GM18517 (cell line): ENCODE measurements around the gene PTGDS.

Experiments
- ATAC-seq: cut with Tn5 transposase; IDR thresholded peaks from one replicate; pipeline ENCODE4 v1.9.1; 2021; ENCODE audit warnings: mild to moderate bottlenecking, moderate library complexity; ENCODE audit not compliant: unreplicated experiment

The PTGDS gene

GRCh38 chr9:137020771-137021567 lies 43.7 kb downstream of the PTGDS start:
- ATAC-seq = no peak

GRCh38 chr9:137021568-137021978 lies 44.3 kb downstream of the PTGDS start:
- ATAC-seq = no peak

- ATAC-seq = no peak
Measured at GRCh38 chr9:137021979-137022661, 44.8 kb downstream of the PTGDS start.

DNA sequence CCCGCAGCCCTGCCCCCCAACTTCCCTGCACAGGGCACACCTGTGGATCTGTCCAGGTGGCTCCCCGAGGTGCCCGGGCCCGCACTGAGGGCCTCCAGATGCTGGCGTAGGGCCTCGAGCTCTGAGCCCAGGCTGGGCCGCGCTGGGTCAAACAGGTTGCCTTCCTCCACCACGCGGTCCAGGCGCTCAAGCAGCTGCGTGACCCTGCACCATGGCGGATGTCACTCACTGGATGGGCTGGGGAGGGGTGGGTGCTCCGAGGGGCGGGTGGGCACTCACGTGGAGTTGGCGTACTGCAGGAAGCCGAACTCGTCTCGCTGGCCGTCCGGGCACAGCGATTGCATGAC lies 45.3 kb downstream of the PTGDS start:
- no peak for ATAC-seq

DNA sequence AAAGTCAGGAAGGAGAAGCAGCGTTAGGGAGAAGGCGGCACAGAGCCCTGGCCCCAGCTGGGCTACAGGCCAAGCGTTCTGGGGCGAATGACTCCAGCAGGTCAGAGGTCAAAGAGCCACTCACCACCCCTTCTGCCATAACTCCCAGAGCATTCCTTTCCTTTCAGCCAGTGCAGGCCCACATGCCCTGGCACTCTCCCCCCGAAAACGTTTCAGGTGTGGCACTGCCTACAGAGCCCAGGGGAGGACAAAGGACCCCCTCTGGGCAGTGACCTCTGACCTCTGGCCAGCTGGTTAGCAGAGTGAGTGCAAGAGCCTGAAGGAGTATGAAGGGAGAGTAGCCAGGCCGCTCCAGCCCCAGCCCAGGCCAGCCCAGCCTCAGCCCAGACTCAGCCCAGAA lies 45.9 kb downstream of the PTGDS start:
- no peak for ATAC-seq

DNA sequence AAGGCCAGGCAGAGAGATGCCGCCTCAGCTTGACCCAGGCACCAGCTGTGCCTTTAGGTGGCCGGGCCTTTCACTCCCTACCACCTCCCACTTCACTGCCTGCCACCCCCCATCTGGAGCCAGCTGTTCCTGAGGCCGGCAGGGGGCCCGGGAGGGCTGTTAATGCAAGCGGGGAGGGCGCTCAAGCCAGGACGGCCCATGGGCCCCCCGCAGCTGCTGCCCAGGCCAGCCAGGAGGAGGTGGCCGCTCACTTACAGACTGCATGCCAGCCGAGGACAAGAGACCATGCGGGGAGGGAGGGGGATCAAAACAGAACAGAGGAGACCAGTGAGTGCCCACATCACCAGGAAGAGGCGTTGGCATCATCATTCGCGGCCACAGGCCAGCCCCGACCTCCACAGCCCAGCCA lies 46.3 kb downstream of the PTGDS start:
- ATAC-seq = no peak

- no peak for ATAC-seq
Measured at GRCh38 chr9:137025517-137025966, 48.2 kb downstream of the PTGDS start.

- ATAC-seq = no peak
Measured at GRCh38 chr9:137026384-137026783, 49.1 kb downstream of the PTGDS start.

DNA sequence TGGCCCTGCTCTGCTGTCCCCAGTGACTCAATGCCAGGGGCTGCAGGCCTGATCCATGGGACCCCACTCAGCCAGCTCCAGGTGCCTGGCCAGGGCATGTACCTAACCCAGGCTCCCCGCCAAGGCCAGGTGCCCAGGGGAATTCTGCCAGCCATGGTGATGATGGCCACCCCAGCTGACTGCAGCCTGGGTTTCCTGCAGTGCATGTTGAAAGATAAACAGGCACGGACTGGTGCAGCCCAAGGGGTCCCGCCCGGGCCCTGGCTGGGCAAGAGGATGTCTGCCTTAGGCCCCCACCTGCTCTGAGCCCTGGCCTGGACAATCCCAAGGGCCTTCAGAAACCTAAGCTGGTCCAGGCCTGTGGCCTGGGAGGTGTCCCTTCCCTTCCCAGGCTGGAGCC lies 49.5 kb downstream of the PTGDS start:
- no peak for ATAC-seq

- ATAC-seq = no peak
Measured at GRCh38 chr9:137027369-137028262, 50.3 kb downstream of the PTGDS start, which contains the start of gene ABCA2. Gene ABCA2, minus strand, starts transcription at chr9:137028237. Its CDS starts 97 bp downstream, at chr9:137028140.

- no peak for ATAC-seq
Measured at GRCh38 chr9:137028263-137029057, 51.2 kb downstream of the PTGDS start.

- ATAC-seq = peak; percentile 42
Measured at GRCh38 chr9:137029058-137029936, 52.0 kb downstream of the PTGDS start.

DNA sequence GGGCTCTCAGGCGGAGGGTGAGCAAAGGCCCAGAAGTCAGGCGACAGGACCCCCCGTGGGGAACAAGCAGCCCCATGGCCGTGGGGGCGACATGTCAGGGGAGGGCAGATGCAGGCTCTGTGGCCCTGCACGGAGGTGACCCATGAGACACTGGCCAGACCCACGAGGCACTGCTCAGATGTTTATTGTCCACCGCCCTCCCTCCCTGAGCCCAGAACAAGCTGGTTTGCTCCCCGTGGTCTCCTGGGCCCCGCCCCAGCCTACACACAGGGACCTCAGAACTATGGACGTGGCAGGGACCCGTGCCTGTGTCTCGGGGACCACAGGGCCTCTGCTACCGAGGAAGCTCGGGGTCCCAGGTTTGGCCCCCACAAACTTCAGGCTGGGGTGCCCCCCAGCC lies 52.7 kb downstream of the PTGDS start:
- no peak for ATAC-seq

DNA sequence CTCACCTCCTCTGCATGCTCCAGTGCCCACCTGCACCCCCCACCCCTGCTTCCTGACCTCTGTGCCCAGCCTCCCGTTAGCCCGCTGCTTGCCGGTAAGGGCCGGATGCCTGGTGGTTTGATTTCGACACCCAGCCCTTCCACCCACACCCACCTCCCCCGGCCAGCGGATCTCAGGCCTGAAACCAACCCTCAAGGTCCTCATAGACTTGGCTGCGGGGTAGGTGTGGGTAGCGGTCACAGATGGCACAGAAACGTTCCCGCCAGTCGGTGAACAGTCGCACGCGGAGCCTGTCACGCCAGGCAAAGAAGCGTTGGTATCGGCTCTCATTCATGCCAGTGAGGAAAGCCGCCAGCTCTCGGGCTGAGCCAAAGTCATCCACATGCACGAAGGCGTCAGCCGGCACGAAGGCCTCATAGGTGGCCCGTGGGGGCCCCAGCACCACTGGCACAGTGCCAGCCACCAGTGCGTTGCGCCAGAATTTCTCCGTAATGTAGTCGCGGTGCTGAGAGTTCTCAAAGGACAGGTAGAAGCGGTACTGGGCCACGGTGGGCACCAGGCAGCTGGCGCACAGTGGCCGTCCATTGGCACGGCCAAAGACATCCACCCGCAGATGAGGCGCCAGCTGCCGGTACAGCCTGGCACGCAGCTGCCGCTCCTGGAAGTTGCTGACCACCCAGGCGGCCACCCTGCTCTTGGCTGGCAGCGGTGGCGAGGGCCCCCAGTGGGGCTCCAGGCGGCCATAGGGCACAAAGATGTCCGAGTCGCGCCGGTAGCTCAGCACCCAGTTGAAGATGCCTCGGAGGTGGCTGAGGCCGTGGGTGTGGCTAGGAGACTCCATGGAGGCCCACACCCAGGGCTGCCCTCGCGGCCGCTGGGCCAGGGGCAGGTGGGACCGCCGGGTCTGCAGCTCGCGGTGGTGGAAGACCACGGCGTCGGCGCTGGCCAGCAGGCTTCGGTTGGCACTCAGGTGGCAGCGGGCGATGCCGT lies 53.5 kb downstream of the PTGDS start:
- no peak for ATAC-seq
